Suprapubic skin (tissue), 3 donors: ENCODE data around the gene SPARCL1.

Experiments used
- EP300 ChIP-seq: sonication (generic); formaldehyde crosslinking; IDR thresholded peaks from one replicate; pipeline ENCODE4 v1.6.1; 2017; ENCODE audit warnings: antibody characterized with exemption
- TF ChIP-seq, protein P1 (sequence below), 2 donors: fragments of 200-600 bp in 1 of 2; fragments of 450-650 bp in 1 of 2; sonication (generic) in 1 of 2; IDR thresholded peaks; one replicate each; pipeline ENCODE4 v1.5.1; 2016 to 2019; ENCODE audit warnings: antibody characterized with exemption in 2 of 2, mild to moderate bottlenecking in 1 of 2, moderate library complexity in 1 of 2

- peak; percentile 97 for TF ChIP-seq EP300
- TF ChIP-seq, protein P1, sequence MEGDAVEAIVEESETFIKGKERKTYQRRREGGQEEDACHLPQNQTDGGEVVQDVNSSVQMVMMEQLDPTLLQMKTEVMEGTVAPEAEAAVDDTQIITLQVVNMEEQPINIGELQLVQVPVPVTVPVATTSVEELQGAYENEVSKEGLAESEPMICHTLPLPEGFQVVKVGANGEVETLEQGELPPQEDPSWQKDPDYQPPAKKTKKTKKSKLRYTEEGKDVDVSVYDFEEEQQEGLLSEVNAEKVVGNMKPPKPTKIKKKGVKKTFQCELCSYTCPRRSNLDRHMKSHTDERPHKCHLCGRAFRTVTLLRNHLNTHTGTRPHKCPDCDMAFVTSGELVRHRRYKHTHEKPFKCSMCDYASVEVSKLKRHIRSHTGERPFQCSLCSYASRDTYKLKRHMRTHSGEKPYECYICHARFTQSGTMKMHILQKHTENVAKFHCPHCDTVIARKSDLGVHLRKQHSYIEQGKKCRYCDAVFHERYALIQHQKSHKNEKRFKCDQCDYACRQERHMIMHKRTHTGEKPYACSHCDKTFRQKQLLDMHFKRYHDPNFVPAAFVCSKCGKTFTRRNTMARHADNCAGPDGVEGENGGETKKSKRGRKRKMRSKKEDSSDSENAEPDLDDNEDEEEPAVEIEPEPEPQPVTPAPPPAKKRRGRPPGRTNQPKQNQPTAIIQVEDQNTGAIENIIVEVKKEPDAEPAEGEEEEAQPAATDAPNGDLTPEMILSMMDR (IDR thresholded peaks at IDR 0.05): no peak
Measured at GRCh38 chr4:87530868-87531267, 1.7 kb upstream of the SPARCL1 start.
